Effector memory CD4-positive, alpha-beta T cell (primary cell): ENCODE results near the gene TADA1.
"Not testable (repeated sequence)": the region's sequence is repeated elsewhere in the genome, so short reads cannot be mapped to it uniquely, and the experiment has no call there.

ENCODE experiments used
- DNase-seq, 3 donors: peaks; one replicate each; pipeline ENCODE4 v3.0.0-alpha.2; 2020
- H3K27ac ChIP-seq: 2 replicates; pipeline ENCODE4 v1.7.0; 2013; ENCODE audit warnings: mild to moderate bottlenecking, low read length, moderate library complexity; ENCODE audit not compliant: insufficient read depth, poor library complexity, severe bottlenecking
- H3K27me3 ChIP-seq: replicated peaks from 2 replicates; pipeline ENCODE4 v1.7.0; 2013; ENCODE audit warnings: mild to moderate bottlenecking, low read length; ENCODE audit not compliant: insufficient read depth, control insufficient read depth, poor library complexity, severe bottlenecking
- H3K36me3 ChIP-seq: 2 replicates; pipeline ENCODE4 v1.7.0; 2013; ENCODE audit warnings: mild to moderate bottlenecking, low read length, moderate library complexity; ENCODE audit not compliant: control insufficient read depth, insufficient read depth
- H3K4me1 ChIP-seq: 2 replicates; pipeline ENCODE4 v1.7.0; 2013; ENCODE audit warnings: low read length, mild to moderate bottlenecking; ENCODE audit not compliant: control insufficient read depth, insufficient read depth, poor library complexity, severe bottlenecking
- H3K4me3 ChIP-seq: 2 replicates; pipeline ENCODE4 v1.7.0; 2013; ENCODE audit warnings: low read length, low read depth, mild to moderate bottlenecking; ENCODE audit not compliant: insufficient read depth, poor library complexity, severe bottlenecking
- H3K9me3 ChIP-seq: 2 replicates; pipeline ENCODE4 v1.7.0; 2013; ENCODE audit warnings: mild to moderate bottlenecking, low read length, moderate library complexity; ENCODE audit not compliant: control insufficient read depth

The TADA1 gene

DNA sequence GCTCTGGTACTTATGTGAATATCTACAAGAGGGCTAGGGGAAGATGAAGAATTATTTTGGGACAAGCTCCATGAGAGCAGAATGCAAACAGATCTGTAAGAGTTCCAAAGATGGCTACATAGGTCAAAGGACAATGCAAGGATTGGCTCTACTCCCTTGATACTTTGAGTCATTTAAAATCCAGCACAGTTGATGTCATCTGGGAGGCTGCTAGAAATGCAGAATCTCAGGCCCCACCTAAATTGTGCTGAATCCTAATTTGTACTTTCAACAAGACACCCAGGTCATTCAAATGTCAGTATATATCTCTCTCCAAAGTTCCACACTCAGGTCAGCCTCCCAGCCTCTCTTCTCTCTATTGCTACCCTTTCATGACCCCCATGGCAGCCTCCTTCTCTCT, 23.7 kb upstream of the TADA1 start:
- no peak overlapping the region for H3K4me3 ChIP-seq
- H3K9me3 ChIP-seq = no peaks in the 10 kb centered on the region
- no peaks in the 10 kb centered on the region for H3K27me3 ChIP-seq
- DNase-seq = no peak
- H3K4me1 ChIP-seq = no peaks in the 10 kb centered on the region
- no peaks in the 10 kb centered on the region for H3K36me3 ChIP-seq
- H3K27ac ChIP-seq = no peak overlapping the region

DNA sequence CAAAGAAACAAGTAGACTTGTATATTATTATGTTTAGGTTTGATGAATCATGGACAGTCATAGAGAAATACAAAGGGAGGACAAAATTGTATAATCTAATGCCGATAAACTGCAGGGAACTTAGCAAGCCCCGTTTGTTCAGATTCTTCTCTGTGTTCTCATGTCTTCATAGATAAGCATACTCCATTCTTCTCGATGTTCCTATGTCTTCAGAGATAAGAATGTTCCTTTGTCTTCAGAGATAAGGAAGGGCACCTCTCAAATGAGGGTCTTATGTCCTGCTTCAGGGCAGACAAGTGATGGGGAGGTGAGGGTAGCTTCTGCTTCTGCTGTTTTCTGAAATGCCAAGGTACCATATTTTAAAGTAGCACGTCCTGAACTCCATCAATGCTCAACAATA, 19.7 kb upstream of the TADA1 start:
- no peak for DNase-seq
- Histone ChIP-seq H3K27ac (no peak overlapping the region), H3K4me1 (no peaks in the 10 kb centered on the region), H3K9me3 (no peaks in the 10 kb centered on the region), H3K4me3 (no peak overlapping the region), H3K27me3 (no peaks in the 10 kb centered on the region), H3K36me3 (no peaks in the 10 kb centered on the region)

- Histone ChIP-seq H3K27ac (no peak overlapping the region), H3K9me3 (no peaks in the 10 kb centered on the region), H3K27me3 (peaks cover 4% of the 10 kb centered on the region), H3K36me3 (no peaks in the 10 kb centered on the region), H3K4me1 (peaks cover 3% of the 10 kb centered on the region), H3K4me3 (no peak overlapping the region)
- no peak for DNase-seq
Observed at GRCh38 chr1:166889776-166890175, 13.7 kb upstream of the TADA1 start.

DNA sequence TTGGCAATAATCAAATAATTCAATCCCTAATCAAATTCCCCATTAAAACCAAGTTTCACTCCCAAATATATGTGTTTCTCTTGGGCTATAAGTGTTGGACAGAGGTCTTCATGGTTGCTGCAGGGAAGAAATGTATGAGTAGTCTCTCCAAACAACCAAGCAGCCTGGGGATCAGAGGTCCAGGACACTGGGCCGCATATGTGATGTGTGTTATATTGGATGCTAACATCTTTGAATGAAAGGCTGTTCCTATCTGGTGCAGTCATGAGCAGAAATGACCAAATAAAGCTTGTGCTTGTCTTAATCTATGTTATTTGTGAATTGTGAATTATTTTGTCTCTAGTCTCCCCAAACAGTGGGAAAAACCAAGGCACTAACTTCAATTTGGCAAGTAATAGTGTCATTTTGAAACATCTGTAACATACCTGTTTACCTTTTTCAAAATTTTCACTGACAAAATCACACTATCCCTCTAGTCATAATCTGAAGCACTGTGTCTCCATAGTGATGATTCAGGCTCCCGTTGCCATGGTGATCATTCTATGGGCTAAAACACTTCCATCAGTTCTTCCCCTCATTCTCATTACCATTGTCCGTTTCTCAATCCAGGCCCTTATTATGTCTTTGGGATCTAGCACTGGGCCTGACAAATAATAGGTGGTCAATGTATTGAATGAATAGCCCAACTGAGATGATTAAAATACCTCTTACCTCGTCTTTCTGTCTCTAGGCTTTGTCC, 12.5 kb upstream of the TADA1 start:
- Histone ChIP-seq H3K4me1 (peaks cover 10% of the 10 kb centered on the region), H3K4me3 (no peak overlapping the region), H3K36me3 (no peaks in the 10 kb centered on the region), H3K27ac (no peak overlapping the region), H3K9me3 (no peaks in the 10 kb centered on the region), H3K27me3 (peaks cover 14% of the 10 kb centered on the region)
- no peak for DNase-seq

- no peaks in the 10 kb centered on the region for H3K36me3 ChIP-seq
- H3K27me3 ChIP-seq = peaks cover 21% of the 10 kb centered on the region
- H3K4me3 ChIP-seq = no peak overlapping the region
- DNase-seq = no peak
- H3K4me1 ChIP-seq = peaks cover 10% of the 10 kb centered on the region
- H3K9me3 ChIP-seq = no peaks in the 10 kb centered on the region
- no peak overlapping the region for H3K27ac ChIP-seq
Observed at GRCh38 chr1:166884971-166885370, 8.9 kb upstream of the TADA1 start.

DNA sequence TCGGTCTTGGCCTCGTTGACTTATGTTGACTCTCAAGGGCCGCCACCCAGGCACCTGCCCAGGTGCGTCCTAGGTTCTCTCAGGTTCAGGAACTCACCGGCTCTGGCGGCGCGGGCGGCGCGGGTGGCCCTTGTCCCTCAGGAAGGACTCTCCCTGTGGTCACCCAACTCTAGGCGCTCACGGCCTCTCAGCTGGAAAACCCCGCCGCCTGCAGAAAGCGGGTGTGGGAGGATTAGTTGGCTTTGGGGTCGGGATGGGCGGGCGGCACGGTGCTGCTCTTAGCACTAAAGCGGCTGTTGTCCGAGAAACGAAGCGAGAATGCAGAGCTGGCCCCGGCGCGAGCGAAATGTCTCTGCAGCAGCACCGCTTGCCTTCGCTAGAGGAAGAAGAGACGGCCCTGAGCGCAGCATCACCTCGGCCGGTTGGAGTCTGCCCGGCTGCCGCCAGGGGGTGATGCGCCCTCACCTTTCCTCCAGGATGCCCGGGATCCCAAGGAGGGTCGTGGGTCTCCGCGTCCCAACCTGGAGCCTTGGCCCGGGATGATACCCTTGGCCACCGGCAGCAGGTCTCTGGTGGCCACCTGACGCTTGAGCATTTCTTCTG, 8.1 kb upstream of the TADA1 start:
- no peak overlapping the region for H3K27ac ChIP-seq
- DNase-seq = peak in 1 of 3 donors; percentile 6
- H3K27me3 ChIP-seq = peaks cover 21% of the 10 kb centered on the region
- no peaks in the 10 kb centered on the region for H3K9me3 ChIP-seq
- H3K4me1 ChIP-seq = peaks cover 10% of the 10 kb centered on the region
- H3K4me3 ChIP-seq = no peak overlapping the region
- H3K36me3 ChIP-seq = no peaks in the 10 kb centered on the region

GRCh38 chr1:166882893-166883292, 6.8 kb upstream of the TADA1 start:
- H3K9me3 ChIP-seq = no peaks in the 10 kb centered on the region
- no peak overlapping the region for H3K27ac ChIP-seq
- H3K27me3 ChIP-seq = peaks cover 21% of the 10 kb centered on the region
- H3K36me3 ChIP-seq = no peaks in the 10 kb centered on the region
- no peak for DNase-seq
- no peak overlapping the region for H3K4me3 ChIP-seq
- H3K4me1 ChIP-seq = peaks cover 10% of the 10 kb centered on the region

- not testable (repeated sequence) for DNase-seq, H3K27ac ChIP-seq, H3K27me3 ChIP-seq, H3K9me3 ChIP-seq, H3K4me3 ChIP-seq, H3K36me3 ChIP-seq
- H3K4me1 ChIP-seq = peaks cover 11% of the 10 kb centered on the region
Observed at GRCh38 chr1:166878173-166878917, 2.3 kb upstream of the TADA1 start.

DNA sequence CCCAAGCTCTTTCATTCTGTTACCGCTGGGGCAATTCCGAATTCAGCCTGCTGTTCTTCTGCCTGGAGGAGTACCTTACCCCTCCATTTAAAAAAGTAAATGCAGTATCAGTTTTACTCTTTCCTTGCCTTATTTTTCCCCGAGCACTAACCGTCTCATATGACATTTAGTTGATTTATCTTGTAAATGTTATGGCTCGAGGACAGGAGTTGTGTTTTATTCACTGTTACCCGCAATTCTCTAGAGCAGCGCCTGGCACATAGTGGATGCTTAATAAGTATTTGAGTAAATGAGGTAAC, 425 bp upstream of the TADA1 start:
- Histone ChIP-seq H3K36me3 (no peaks in the 10 kb centered on the region), H3K9me3 (no peaks in the 10 kb centered on the region), H3K27ac (no peak overlapping the region), H3K4me3 (peak overlapping the region; percentile 24), H3K4me1 (peaks cover 11% of the 10 kb centered on the region), H3K27me3 (no peaks in the 10 kb centered on the region)
- DNase-seq = no peak

DNA sequence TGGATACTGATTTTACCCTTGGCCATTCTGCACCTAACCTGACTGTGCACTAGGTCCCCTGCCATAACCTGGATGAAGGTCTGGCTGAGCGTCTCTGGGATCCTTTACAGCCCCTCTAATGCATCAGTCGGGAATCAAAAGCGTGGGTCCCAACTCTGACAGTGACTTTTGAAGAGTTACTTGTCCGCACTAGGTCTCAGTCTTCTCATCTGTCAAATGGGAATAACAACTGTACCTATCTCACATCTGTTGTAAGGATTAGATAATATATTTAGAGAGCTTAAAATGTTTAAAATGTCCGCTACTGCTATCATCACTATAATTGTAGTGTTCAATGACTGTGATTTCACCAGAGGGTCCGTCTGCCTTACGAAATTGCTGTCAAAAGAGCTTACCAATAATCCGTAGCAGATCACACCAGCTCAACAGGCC, 746 bp downstream of the TADA1 start:
- H3K36me3 ChIP-seq = no peaks in the 10 kb centered on the region
- no peaks in the 10 kb centered on the region for H3K27me3 ChIP-seq
- no peaks in the 10 kb centered on the region for H3K9me3 ChIP-seq
- peak overlapping the region; percentile 79 for H3K4me3 ChIP-seq
- peak overlapping the region; percentile 83 for H3K27ac ChIP-seq
- no peak for DNase-seq
- H3K4me1 ChIP-seq = peaks cover 11% of the 10 kb centered on the region
